HG03066 (cell line): Measurements from ENCODE around the gene A4GALT.
A peak's percentile ranks its signal among the peaks of the same experiment; 100 is the strongest.
"Not testable (repeated sequence)": the region's sequence is repeated elsewhere in the genome, so short reads cannot be mapped to it uniquely, and the experiment has no call there.

ENCODE experiments used
- ATAC-seq: cut with Tn5 transposase; IDR thresholded peaks from one replicate; pipeline ENCODE4 v1.9.1; 2021; ENCODE audit warnings: low read depth; ENCODE audit not compliant: unreplicated experiment

Gene A4GALT

GRCh38 chr22:42742940-42743339 lies 22.3 kb upstream of the A4GALT start:
- no peak for ATAC-seq

DNA sequence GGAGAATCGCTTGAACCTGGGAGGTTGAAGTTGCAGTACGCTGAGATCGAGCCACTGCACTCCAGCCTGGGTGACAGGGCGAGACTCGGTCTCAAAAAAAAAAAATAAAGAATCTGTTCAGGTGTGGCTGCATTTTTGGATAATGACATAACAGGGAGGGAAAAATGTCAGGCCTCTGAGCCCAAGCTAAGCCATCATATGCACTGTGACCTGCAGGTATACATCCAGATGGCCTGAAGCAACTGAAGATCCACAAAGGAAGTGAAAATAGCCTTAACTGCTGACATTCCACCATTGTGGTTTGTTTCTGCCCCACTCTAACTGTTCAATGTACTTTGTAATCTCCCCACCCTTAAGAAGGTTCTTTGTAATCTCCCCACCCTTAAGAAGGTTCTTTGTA lies 19.6 kb upstream of the A4GALT start:
- not testable (repeated sequence) for ATAC-seq

DNA sequence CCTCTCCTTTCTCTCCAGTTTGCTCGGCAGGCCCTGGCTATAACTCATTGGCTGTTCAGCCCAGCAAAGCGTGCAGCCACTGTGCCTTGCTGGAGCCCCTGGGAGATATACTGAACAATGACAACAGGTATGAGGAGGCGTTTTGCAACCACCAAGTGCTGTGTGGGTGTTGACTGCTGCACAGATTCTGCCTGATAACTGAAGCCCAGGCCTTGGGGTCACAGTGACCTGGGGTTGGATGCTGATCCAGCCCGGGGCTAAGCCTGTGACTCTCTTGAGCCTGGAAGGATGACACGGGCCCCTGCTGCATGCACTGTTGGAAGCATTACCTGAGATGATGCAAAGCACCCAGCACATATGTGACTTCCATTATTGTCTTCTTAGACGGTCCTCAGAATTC lies 13.7 kb upstream of the A4GALT start:
- ATAC-seq, result no peak

DNA sequence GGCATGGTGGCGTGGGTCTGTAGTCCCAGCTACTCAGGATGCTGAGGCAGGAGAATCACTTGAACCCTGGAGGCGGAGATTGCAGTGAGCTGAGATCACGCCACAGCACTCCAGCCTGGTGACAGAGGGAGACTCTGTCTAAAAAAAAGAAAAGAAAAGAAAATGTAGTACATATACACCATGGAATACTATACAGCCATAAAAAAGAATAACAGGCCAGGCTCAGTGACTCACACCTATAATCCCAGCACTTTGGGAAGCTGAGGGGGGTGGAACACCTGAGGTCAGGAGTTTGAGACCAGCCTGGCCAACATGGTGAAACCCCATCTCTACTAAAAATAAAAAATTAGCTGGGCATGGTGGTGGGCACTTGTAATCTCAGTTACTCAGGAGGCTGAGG lies 12.7 kb upstream of the A4GALT start:
- not testable (repeated sequence) for ATAC-seq

- no peak for ATAC-seq
These were observed 11.4 kb upstream of the A4GALT start for GRCh38 chr22:42732081-42732480.

GRCh38 chr22:42726811-42727210 lies 6.1 kb upstream of the A4GALT start:
- no peak for ATAC-seq

DNA sequence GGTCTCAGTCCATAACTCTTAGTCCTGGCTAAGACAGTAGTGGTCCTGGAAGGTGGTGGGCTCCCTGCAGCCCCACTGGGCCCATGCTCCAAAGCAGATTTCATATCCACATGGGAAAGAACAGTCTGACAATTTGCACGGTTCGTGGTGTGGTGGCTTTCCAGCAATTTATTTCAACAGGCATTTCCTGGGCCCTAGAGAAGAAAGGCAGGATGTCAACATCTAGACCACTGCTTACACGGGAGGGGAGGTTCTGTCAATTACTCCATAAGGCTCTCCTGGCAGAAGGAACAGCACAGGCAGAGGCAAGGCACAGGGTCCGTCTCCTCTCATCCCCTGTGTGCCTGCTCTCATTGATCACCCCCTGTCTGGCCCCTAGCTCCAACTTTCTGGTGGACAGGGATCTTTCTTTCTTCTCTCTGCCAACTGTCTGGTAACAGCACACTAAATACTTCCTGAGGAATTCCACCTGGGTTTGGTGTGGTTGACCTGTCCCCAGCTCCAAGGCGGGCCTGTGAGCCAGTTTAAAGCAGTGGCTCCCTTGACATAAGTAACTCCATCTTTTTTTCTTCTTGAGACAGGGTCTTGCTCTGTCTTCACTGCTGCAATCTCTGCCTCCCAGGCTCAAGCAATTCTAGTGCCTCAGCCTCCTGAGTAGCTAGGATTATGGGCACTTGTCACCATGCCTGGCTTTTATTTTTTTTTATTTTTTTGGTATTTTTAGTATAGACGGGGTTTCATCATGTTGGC lies 5.1 kb upstream of the A4GALT start:
- no peak for ATAC-seq

- no peak for ATAC-seq
These were observed 3.4 kb upstream of the A4GALT start for GRCh38 chr22:42724062-42724461.

- ATAC-seq, result no peak
These were observed 370 bp upstream of the A4GALT start for GRCh38 chr22:42721045-42721434.

DNA sequence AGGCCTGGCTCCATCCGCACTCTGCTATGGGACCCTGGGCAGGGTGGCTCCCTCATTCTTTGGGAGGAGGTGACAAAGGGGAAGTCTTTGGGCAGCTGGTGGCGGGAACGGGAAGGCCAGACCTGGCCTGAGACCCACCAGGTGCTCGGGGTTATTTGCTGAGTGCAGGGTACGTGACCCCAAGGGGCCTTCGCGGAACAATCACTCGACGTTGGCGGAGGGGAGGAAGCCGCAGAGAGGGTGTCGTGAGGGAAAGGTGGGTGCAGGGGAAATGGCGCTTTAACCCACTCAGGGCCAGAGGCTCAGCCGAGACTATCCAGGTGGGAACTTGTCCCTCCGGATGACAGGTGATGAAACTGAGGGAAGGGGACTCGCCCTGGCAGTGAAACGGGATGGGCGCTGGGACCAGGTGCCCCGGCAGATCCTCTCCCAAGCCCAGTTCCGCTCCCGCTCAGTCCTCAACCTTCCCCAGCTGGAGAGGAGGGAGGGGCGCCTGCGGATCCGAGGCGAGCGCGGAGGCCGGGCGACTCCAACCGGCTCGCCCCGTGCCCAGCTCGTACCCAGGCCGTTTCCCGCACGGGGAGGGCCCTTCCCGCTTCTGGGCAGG lies 911 bp downstream of the A4GALT start:
- no peak for ATAC-seq

- ATAC-seq, result no peak
These were observed 1.5 kb downstream of the A4GALT start for GRCh38 chr22:42719133-42719532.

- ATAC-seq, result peak; percentile 9
These were observed 3.3 kb downstream of the A4GALT start for GRCh38 chr22:42717197-42717928.

DNA sequence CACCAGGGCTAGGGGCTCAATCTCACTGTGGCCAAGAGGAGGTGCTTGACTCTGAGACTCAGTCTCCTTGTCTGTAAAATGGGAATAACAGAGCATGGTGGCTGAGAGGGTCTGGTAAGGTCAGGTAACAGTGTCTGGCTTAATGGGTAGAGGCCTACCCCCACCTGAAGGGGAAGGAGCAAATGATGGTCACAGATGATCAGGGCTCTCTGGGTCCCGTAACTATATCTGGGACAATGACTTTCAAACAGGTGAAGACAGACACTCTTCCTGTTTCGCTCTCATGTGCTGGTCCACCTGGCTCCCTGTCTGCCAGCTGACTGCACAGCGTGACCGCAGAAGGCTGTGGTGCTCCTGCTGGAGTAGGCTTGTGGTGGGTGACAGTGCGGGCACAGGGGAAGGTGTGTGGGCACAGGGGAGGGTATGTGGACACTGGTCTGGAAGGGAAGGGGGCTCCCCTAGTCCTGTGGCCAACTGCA lies 4.0 kb downstream of the A4GALT start:
- ATAC-seq, result peak; percentile 46

DNA sequence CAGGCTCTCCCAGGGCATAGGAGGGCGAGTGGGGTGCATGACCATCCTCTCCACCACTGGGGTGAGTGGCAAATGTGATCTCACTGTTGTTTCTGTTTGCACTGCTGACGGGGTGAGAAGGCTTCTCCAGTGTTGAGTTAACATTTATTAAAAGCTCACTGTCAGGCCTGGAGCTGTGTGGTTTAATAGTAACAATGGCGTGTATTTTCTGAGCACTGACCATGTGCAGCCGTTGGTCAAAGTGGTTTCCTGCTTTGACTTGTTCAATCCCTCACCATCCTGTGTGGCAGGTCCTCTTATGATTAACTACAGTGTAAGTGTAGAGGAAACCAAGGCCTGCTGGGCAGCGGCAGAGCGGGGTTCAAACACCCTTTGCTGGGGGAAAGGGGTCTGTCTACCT lies 4.4 kb downstream of the A4GALT start:
- ATAC-seq, result peak; percentile 32

DNA sequence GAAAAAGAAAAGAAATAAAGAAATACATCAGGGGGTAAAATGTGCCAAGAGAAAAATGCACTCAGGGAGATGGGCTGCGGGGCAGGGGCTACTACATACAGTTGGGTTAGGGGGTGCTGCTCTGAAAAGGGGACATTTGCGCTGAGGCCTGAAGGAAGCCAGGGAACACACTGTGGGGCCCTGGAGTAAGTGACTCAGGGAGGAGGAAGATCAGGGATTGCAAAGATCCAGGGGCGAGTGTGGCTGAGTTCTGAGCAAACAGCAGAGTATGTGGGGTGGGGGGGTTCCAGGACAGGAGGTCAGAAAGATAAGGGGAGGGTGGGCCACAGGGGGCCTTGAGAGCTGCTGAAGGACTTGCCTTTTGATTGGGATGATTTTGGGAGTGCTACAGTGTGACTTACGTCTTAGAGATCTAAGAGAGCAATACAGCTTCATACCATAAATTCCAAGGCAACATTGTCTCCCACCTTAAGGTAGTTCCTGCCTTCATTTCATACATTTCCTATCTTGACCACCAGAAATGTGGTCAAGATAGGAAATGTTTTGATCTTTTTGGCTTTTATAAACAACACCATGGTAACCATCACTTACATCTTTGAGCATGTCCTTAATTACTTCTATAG lies 5.8 kb downstream of the A4GALT start:
- ATAC-seq, result no peak

DNA sequence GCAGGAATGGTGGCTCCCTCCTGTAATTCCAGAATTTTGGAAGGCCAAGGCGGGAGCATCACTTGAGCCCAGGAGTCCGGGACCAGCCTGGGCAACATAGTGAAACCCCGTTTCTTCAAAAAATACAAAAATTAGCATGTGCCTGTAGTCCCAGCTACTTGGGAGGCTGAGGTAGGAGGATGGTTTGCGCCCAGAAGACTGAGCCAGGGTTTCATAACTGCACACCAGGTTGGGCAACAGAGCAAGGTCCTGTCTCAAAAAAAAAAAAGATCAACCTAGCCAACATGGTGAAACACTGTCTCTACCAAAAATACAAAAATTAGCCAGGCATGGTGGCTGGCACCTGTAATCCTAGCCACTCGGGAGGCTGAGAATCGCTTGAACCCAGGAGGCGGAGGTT lies 6.4 kb downstream of the A4GALT start:
- ATAC-seq, result no peak

DNA sequence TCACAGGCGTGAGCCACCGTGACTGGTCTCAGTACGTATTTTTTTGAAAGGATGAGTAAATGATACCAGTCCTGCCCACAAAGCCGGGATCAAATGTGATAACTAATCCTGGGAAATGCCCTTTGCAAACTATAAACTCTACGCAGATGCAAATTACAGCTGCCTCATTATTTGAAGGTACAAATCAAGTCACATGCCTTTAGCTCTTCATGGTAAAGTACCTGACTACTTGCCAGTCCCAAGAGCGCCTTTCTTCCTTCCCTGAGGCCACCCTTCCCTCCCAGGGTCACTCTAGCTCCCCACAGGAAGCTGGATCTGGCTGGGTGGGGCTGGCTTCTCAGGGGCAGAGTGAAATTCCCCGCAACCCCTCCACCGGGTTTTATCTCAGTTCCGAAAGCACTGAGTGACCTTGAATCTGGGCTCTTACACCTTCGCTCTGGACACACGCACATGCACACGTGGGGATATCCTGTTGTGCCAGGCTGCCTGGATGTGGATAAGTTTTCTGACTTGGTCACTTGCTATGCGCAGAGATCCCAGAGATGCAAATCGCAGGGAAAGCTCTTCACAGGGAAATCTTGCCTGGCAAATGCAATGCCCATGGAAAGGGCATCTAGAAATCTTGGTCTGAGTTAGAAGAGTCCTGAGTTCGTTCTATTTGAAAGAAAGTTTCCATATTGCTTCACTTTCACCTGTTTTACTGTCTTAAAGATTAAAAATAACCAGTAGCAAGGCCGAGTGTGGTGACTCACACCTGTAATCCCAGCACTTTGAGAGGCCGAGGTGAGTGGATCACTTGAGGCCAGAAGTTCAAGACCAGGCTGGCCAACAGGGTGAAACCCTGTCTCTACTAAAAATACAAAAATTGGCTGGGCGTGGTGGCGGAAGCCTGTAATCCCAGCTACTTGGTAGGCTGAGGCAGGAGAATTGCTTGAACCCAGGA lies 8.5 kb downstream of the A4GALT start:
- ATAC-seq, result no peak

DNA sequence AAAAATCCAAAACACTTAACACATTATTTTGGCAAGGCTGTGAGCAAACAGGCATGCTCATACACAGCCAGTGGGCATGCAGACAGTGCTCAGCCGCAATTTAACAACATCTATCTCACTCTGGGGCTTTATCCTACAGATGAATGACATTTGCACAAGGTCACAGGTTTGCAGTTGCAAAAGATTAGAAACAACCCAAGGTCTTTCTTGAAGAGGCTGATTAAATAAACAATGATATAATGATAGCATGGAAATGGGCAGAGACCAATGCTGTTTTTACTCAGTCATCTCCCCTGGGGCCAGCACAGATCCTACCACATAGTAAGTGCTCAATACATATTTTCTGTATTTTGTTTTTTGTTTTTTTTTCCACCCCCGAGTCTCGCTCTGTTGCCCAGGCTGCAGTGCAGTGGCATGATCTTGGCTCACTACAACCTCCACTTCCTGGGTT lies 9.4 kb downstream of the A4GALT start:
- no peak for ATAC-seq

DNA sequence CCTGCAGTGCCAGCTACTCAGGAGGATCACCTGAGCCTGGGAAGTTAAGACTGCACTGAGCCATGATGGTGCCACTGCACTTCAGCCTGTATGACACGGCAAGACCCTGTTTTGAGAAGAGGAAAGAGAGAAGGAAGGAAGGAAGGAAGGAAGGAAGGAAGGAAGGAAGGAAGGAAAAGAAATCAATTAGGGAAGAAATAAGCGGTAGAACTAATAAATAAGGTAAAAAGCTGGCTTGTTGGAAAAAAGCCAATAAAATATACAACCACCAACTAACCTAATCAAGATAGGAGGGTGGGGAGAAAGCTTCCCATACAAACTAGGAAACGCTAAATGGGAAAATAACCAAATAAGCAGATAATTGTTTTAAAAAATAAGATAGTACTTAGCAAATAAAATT lies 12.3 kb downstream of the A4GALT start:
- ATAC-seq, result no peak

- ATAC-seq, result no peak
These were observed 13.2 kb downstream of the A4GALT start for GRCh38 chr22:42707496-42707895.
